Islet of Langerhans (tissue), 1 donor: ENCODE results near the gene TRMT10A.

Source experiments
- FAIRE-seq: peaks from one replicate; lab custom pipeline; 2011; peaks lifted over from hg19 to GRCh38; lab: Jason Lieb, UNC

TRMT10A gene, protein sequence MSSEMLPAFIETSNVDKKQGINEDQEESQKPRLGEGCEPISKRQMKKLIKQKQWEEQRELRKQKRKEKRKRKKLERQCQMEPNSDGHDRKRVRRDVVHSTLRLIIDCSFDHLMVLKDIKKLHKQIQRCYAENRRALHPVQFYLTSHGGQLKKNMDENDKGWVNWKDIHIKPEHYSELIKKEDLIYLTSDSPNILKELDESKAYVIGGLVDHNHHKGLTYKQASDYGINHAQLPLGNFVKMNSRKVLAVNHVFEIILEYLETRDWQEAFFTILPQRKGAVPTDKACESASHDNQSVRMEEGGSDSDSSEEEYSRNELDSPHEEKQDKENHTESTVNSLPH

DNA sequence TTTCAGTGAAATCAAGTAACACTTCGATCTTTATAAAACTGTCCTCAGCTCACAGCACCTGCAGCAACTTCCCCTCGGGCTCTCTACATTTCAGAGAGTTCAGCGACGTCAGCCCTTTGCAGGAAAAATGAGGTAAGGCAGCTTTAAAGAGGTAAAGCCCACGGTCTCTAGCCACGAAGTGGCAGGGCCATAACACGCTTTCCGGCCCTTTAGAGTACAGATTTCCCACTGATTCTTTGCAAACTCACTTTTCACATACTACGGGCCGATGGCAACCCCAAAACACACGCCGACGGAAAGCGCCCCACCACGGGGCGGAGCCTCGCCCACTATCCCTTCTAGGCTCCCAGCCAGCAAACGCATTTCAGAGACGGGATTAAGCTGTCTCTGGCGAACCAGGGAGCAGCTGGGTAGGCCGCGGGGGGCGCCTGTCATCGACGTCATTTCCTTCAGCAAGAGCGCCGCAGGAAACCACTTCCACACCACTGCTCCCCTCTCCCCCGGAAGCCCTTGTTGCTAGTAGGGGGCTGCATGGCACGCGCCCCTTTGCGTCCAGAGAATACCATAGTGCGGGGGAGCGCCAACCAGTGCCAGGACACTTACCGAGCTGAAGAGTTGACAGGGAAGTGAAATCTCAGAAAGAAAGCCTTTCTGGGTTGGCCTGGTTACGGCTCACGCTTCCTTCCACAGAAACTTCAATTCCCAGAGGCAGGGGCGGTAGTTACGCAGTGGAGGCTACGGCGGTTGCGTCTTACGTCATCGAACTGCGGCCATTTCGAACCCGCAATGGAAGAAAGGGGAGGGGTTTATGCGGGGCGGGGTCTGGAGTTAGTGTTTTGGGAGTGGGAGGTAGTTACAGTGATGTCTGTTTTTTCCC lies at the start of gene TRMT10A:
TSS of gene TRMT10A (minus strand) at position 730 of the 877 bp plus-strand sequence. CDS start 4,701 bp downstream, outside the sequence.
- FAIRE-seq = peak; percentile 85

DNA sequence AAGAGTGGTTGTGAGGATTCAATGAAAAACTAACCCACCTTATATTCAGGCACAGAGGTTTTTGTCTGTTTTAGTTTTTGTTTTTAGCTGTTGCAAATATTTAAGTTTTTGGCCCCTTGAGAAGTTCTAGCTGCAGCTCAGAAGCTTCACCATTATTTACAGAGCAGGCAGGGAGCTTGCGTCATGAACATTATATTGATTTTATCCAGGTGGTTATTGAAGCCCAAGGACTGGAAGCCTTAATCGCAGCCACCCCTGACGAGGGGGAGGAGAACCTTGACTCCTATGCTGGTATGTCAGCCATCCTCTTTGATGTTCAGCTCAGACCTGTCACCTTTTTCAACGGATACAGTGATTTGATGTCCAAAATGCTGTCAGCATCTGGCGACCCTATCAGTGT lies 48.9 kb upstream of the TRMT10A start:
- no peak for FAIRE-seq

DNA sequence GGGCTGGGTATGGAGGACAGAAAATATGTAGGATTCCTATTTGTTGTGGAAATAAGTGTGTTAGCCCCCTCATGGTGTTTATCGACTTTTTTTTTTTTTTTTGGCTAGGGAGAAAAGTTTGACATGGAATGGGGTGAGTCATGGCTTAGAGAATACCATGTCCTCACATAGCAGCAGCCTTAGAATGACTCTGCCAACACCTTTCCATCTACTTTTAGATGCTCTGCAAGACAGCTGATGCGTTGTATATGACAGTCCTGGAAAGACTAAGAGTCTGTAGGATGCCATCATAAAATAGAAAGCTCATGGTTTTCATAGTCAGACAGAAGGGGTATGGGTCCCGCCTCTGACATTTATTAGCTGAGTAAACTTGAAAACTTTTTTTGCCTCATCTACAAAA lies 48.4 kb upstream of the TRMT10A start:
- no peak for FAIRE-seq

DNA sequence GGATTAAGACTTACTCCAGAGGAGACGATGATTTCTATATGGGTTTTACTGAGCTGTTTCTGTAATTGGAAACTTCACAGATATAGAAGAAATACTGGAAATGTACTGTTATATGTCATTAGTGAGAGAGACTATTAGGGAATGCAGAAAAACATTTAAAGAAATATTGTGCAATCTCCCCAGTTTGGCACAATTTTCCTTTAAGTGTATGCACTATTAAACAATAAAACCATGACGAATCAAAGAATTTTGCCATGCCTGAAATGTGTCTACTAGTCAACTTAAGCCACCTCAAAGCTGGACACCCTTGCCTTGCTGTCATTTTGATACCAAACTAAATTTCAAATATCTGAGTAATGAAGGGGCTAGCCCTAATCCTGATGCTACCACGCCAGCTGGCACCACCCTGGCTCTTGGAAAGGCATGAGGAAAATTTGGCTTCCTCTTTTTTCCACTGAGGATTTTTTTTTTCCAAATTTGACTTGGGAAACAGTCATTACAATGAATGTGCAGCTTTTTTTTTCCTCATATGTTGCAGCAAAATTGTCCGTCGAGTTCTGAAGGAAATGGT lies 46.9 kb upstream of the TRMT10A start:
- no peak for FAIRE-seq

DNA sequence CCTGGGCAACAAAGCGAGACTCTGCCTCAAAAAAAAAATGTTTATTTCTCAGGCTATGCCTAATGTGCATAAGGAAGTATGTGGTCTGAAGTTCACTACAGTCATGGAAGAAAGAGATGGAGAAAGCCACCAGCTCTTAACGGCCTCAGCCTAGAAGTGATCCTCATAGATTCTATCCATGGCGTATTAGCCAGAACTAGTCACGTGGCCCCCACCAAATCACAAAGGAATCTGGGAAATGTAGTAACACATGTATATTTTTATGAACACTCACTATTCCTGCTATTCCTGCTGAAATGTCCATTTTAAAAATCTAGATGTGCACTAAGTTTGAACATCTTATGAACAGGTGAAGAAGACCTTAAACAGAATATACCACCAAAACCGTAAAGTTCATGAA lies 44.6 kb upstream of the TRMT10A start:
- FAIRE-seq = no peak

DNA sequence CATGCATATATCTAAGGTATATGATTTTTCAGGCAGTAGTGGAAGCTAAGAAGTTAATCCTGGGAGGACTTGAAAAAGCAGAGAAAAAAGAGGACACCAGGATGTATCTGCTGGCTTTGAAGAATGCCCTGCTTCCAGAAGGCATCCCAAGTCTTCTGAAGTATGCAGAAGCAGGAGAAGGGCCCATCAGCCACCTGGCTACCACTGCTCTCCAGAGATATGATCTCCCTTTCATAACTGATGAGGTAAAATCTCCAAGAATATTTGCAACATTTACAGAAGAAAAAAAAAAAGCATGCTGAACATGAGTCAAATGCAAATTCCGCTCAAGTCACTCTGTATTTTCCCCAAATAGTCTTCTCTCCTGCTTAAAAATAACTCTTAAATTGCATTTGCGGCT lies 42.9 kb upstream of the TRMT10A start:
- FAIRE-seq = no peak

DNA sequence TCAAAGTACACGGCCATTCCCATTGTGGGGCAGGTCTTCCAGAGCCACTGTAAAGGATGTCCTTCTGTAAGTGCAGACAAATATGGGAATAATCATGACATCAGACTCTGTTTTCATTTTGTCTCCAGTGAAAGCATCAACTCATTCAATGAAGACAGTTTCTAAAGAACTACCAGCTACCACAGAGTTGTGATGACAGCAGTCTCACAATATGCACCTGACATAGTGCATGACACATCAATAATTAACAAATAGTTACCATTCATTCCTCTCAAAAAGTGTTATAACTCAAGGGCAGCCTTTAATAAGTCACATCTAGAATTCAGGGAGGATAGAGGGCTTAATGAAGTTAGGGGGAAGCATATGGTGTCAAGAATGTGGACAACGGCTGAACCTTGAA lies 31.0 kb upstream of the TRMT10A start:
- FAIRE-seq = no peak

DNA sequence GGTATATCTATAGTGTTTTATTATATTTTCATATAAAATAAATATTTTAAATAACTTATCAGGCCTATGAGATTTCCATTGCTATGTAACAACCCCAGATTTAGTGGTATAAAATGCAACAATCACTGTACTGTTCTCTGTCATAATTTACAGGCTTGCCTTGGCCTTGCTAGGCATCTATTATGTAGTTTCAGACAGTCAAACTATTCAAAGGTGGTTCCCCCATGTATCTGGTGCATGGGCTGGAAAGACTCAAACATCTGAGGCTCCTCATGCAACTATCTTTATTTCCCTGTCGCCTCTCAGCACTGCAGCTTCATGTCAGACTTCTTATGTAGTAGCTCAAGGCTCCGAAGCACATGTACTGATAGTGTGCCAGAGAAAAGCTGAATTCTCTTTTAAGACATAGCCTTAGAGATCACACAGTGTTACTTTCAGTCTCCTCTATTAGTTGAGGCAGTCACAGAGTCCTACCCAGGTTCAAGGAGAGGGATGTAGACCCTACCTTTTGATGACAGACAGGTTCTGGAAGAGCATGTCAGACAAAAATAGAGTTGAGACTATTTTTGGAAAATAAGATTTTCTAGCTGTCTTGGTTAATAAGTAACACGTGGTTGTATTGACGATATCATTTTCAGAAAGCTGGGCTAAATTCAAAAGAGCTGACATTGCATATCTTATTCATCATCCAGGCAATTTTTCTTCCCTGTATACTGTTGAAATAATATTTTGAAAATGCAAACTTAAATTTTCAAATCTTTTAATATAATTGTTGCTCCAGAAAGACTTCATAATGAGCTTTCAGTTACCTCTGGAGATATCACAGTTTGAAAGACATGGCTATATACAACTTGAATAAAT lies 30.2 kb upstream of the TRMT10A start:
- no peak for FAIRE-seq

DNA sequence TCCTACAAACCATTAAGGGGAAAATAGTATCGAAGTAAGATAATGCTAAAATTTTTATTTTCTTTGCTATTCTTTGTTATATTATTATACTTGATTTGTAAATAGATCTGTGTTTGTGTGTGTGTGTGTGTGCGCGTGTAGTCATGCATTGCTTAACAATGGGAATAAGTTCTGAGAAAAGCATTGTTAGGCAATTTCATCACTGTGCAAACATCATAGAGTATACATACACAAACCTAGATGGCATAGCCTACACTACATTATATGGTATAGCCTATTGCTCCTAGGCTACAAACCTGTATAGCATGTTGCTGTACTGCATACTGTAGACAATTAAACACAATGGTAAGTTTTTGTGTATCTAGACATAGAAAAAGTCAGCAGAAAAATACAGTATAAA lies 27.9 kb upstream of the TRMT10A start:
- no peak for FAIRE-seq

DNA sequence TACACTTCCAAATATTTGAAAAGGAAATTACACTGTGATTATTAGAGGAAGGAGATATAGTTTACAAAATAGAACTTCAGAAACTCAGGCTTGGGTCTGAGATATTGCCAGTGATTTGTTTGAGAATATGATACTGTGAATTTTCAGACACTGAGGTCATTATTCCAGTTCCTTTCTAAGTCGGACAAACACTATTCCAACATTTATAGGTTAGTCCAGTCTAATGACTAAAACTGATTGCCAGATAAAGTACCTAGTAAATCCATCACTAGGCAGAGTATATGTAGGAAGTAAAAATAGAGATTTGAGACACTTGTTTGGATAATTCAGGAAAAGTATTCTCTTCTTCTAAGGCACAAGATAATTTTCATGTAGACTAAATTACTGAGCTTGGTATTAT lies 24.0 kb upstream of the TRMT10A start:
- no peak for FAIRE-seq

DNA sequence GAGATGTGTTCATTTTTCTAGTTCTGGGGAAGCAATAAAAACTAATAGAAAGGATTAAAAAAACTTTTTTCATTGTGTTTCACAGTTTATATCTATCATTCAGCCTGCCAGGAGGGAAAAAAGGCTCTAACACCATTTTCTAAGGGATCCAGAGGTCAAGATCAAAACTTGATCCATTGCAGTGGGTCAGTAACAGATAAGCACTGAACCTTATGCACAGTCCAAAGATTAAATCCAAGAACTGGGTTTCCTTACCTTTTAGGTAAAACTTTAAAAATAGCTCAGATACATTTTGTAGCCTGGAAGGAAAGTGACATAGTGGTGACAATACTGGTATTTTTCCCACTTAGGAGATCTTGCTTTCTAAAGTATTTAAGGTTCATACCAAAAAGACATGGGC lies 23.5 kb upstream of the TRMT10A start:
- no peak for FAIRE-seq

DNA sequence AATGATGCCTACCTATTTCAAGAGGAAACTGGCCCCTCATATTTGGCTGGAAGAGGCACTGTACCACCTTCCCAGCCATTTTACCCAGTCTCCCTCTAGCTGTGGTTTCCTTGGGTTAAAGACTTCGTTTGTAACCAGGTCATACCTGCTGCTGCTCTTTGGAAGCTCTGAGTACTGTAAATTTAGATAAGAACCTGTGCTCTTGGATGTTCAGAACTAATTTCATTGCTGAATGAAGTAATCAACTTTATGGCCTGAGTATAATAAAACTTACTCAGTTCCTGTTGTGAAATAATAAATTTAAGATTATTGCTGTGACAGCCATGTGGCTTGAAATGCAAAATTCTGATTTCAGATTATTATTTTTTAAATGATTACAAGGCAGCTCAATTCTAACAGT lies 23.0 kb upstream of the TRMT10A start:
- no peak for FAIRE-seq

DNA sequence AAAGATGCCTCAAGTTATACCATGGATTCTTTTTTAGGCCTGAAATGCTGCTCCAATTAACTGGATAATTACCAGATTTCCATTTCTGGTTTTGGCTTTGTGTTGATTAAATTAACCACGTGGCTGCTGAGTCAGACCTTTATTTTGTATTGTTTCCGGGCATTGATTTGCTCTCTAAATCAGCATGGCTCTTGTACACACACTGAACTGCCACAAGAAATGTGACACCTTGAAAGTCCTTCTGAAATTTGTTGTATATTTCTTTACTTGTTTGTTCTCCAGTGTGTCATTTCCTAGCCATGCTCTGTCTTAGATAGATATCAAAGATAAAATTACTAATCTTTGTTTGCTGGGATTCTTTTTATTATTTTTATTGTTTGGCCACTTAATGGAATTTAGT lies 22.5 kb upstream of the TRMT10A start:
- no peak for FAIRE-seq

DNA sequence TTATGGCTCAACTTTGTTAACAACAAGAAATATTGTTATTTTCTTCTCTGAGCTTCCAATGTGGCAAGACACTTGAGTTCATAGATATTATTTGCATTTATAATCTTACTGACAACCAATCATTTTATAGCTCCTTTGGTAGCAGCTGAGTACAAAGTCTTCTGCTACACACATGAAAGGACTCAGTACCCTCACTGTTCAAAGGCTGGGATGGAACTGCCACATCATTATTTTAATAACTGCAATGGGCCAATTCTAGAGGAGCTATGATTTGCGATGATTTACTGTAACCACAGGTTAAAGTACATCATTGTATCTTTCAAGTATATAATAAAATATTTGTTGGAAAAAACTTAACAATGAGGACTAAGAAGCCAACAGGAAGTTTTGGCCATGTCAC lies 21.7 kb upstream of the TRMT10A start:
- FAIRE-seq = no peak

DNA sequence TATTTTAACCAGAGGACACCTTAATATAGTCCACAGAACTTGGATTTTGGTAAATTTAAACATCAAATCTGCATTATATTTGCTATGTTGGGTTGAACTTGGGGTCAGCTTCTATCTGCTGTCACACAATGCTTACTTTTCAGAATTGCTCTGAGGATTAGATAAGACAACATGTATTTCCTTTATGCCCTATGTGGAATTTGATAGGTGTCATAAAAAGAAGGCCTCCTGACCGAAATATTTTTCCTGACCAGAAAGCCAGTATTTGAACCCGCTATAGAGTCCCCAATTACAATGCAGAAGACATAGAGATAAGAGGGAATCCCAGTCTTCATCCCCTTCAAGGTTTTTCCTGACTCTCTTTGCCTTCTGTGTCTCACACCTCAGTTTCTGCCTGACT lies 14.9 kb upstream of the TRMT10A start:
- FAIRE-seq = no peak

DNA sequence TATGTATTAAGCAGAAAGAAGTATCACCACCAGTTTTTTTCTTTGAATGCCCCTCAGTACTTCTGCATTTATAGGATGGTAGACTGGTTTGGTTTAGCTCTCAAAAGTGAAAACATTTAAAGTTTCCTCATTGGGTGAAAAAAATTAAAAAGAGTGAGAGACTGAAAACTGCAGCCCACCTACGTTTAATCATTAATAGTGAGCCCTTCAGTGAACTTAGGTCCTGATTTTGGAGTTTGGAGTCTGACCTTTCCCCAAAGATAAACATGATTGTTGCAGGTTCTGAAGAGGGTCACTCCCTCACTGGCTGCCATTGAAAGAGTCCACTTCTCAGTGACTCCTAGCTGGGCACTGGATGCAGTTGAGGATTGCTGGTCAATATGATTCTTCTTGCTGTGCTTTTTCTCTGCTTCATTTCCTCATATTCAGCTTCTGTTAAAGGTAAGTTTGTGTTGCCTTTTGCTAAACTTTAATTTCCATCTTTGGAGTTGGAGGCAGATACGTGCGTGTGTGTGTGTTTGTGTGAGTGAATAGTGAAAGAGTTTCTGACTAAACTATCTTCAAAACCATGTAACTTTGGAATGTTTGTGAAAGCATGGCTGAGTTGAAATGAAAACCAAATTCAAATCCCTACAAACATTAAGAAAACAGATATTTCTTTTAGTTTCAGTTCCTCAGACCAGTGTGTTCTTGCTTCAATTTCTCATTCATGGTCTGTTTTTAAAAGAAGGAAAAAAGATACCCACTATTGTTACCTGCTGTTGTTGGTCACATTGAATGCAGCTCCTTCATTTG lies 10.9 kb upstream of the TRMT10A start, which contains the start of gene MTTP:
TSS of gene MTTP (plus strand) at position 295 of the 795 bp plus-strand sequence. CDS start at position 381, 86 bp downstream.
- no peak for FAIRE-seq

DNA sequence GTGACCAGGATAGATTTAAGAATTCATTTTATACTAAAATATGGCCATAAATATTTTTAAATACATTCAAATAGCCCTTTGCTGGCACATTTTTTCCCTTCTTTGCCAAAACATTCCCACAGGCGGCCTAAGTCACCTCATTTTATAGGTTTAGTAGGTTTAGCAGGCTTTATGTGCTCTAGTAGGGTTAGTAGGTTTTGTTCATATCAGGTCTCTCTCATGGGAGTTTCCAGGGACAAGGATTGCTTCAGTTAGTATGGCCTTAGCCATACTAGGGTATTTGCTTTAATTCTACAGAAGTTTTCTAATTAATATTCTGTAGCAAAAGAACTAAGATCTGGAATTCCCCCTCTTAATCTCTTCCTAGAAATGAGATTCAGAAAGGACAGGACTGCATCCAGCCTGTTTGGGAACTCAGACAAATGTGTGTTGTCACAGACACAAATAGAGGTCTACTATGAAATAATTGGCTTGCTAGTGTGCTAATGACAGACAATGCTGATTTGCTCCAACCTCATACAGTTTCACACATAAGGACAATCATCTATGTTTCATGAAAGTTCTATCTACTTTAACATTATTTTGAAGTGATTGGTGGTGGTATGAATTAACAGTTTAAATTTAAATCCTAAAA lies 10.0 kb upstream of the TRMT10A start:
- no peak for FAIRE-seq

DNA sequence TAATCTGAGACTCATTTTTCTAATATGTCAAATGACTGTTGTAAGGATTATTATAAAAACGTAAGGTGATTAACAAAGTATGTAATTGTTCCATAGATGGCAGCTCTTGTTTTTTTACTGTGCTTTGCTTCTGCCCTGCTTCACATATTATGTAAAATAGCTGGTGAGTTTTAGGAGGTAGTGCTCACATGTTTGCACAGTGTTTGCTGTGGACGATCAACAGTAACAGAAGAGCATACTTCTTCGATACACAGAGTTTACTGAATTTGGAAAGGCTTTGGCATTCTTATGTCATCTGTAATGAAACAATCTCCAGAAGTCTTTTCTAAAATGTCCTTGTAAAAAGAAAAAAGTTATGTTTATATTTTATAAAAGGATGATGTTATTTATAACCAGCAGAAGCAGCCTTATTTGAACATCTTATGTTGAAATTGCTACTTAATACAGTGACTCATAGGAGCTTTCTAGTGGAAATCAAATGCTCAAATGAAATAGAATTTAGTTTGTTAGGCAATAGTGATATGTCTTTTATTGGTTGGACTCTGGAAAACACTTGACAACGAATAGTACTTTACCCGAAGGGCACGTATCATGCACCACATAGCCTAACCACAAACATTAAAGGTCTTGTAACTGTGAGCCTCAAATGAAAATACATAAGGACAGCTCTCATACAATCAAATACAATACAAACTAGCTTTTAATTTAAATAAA lies 8.8 kb upstream of the TRMT10A start:
- no peak for FAIRE-seq

DNA sequence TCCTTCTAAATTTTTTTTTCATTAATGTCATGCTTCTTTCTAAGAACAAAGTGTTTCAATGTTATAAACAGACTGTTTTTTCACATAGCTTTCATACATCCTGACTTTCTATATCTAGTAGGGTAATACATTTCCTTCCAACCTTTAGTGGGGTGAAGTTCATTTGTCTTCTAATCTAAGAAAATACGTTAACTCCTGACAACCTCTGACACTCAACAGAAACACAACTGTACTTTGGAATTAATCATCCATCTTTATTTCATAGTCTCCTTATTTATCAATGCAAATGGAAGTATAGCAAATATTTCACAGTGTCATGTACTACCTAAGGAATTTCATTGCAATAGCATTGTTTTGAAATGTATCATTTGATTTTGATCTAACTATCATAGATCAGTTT lies 8.0 kb upstream of the TRMT10A start:
- FAIRE-seq = no peak

DNA sequence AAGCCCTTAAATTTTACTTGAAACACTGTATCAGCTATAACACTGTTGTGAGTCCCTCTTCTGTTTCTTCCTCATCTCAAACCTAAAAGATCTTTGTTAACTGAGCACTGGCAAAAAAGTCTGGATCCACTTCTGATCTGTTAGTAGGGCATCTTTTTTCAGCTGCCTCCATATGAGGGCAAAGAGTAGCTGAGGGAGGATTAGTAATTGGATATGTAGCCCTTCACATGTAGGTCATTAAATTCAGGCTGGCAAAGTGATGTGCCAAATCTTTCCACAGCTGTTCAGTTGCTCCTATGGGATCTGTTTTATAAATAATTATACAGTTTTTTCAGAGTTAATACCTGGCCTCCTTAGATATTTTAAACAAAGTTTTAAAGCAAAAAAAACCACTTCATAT lies 1.1 kb upstream of the TRMT10A start:
- FAIRE-seq = no peak
